NCI-H1417 treated with DMSO at 0.1 percent for 48 hours (cell line): ENCODE data around the gene CLDN6.

ENCODE experiments used
- DNase-seq: peaks from one replicate; lab custom pipeline; 2025; lab: John Stamatoyannopoulos, UW

CLDN6 gene

DNA sequence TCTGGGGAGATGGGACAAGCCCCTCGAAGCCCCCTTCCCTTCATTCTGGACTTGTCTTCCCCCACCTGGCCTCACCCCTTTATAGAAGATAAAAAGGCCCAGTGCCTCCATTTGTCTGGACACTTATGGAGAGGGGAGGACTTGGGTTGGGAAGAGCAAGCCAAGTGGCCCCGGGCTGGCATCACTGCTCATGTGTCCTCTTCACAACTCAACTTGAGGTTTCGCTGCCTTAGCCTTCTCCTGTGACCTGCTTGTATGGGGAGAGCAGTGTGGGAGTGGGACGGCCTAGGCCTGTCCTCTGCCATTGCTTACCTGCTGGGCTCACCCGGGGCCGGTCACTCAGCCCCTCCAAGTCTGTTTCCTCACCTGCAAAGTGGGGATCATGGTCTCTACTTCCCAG is 47.4 kb downstream of the CLDN6 start:
- no peak for DNase-seq

DNA sequence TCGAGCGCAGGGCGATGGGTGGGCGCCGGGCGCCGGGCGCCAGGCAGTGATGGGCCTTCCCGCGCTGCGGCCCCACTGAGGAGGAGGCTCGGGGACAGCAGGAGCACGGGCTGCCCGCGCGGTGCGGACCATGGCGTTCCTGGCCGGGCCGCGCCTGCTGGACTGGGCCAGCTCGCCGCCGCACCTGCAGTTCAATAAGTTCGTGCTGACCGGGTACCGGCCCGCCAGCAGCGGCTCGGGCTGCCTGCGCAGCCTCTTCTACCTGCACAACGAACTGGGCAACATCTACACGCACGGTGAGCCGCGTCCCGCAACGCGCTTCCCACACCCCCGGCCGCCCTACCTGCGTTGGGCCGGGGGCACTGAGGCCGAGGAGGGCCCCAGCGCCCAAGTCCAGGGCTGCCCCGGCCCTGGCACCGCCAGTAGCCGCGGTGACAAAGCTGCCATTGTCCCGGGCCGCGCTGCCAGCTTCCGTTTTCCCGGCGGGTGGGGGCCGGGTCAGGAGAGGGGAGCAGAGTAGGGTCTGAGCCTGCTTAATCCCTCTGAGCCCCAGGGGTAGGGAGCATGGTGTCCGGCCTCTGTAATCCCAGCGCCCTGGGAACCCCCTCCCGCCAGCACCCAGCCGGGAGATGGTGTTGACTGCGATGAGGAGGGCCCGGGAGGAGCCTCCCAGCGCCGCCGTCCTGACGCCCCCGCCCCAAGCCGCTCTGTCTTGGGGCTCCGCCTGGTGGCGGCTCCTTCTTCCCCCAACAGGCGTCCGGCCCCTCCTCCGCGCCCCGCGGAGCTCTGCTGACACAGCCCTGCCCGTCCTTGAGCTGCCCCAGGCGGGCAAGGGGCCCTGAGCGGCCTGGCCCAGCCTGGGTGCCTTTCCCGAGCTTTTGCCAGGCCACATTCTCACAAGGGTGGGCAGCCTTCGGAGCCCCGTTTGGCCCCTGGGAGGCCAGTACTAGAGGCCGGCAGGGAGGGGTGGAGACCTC is 48.1 kb downstream of the CLDN6 start:
- DNase-seq: no peak

DNA sequence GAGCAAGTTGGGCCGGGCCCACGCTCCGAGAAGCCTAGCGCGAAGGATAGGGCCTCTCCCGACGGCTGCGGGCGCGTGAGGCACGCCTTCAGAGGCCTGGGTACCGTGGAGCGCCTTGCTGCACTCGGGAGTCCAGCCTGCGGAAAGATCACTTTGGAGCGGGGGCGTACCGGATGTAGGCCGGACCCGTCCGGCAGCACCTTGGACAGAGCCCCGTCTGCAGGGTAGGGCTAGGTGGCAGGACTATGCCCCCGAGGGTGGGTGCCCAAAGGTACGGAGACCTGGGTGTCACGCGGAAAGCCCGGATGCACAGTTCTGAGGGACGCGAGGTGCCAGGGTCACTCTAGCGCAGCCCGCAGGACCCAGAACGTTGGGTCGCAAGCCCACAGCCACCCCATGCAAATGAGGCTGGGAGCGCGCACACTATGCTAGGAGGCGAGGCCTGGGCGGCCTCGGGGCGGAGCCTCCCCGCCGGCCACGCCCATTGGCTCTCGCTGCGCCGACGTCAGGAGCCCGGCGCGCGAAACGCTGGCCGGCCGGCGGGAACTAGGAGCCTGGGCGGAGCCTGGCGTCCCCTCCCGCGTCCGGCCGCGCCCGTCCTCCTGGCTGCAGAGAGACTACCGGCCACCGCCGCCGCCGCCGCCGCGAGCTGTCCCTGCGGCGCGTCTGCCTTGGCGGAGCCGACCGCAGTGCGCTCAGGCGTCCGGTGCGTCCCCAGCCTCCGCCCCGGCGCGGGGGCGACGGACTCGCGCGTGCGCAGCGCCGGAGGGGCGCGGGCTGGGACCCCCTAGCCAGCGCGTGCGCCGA is 49.0 kb downstream of the CLDN6 start, which contains the start of gene PAQR4:
Gene PAQR4 (plus strand): TSS at position 611 of the 807 bp plus-strand sequence. CDS start 327 bp downstream, outside the sequence.
- DNase-seq: no peak

DNA sequence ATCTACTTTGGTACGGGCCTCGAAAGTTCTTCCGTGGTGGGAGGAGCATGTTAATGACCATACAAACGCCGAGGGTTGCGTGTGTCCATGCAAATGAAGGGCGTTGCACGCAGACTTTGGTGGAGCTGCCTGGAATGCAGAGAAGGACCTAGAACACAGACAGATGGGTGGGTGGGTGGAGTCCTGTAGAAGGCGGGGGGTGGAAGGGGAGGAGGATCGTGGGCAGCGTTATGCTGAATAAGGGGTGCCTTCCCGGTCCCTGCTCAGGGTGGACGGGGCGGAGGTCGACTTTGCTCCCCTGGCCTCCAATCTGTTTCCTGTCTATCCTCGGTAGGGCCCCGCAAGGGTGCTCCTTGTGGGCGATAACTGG is 49.6 kb downstream of the CLDN6 start:
- no peak for DNase-seq

DNA sequence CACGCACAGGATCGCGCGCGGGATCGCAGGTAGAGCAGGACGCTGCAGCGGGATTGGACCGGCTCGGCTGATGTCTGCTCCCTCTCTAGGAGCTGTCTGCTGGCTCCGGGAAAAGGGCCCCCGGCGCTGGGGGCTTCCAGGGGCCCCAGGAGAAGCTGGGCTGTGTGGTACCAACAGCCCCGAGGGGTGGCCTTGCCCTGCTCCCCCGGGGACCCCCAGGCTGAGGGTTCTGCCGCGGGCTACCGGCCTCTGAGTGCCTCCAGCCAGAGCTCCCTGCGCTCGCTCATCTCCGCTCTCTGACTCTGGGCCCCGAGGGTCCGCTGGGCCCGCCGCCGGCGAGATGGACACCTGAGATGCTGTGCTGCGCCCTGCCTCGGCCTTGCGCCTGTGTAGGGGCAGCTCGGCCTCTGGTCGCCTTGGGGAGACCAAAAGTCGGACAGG is 50.2 kb downstream of the CLDN6 start:
- no peak for DNase-seq

DNA sequence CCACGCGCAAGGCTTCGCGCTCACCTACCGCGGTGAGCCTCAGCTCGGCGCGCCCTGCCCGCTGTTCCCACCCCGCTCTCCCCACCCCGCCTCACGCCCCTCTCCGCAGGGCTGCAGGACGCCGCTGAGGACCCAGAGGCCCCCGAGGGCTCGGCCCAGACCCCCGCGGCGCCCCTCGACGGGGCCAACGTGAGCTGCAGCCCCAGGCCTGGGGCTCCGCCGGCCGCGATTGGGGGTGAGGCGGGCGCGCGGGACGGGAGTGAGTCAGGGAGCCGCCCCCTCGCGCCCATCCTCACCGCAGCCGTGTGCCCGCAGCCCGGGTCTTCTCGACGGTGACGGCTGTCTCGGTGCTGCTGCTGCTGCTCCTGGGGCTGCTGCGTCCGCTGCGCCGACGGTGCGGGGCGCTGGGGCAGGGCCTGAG is 50.8 kb downstream of the CLDN6 start:
- DNase-seq: no peak

DNA sequence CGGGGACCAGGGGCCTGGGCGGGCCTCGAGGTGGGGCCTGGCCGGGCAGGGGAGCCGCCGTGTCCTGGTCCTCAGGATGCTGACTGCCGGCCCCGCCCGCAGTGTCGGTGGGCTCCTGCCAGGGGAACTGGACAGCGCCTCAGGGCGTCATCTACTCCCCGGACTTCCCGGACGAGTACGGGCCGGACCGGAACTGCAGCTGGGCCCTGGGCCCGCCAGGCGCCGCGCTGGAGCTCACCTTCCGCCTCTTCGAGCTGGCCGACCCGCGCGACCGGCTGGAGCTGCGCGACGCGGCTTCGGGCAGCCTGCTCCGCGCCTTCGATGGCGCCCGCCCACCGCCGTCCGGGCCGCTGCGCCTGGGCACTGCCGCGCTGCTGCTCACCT is 51.2 kb downstream of the CLDN6 start:
- no peak for DNase-seq

DNA sequence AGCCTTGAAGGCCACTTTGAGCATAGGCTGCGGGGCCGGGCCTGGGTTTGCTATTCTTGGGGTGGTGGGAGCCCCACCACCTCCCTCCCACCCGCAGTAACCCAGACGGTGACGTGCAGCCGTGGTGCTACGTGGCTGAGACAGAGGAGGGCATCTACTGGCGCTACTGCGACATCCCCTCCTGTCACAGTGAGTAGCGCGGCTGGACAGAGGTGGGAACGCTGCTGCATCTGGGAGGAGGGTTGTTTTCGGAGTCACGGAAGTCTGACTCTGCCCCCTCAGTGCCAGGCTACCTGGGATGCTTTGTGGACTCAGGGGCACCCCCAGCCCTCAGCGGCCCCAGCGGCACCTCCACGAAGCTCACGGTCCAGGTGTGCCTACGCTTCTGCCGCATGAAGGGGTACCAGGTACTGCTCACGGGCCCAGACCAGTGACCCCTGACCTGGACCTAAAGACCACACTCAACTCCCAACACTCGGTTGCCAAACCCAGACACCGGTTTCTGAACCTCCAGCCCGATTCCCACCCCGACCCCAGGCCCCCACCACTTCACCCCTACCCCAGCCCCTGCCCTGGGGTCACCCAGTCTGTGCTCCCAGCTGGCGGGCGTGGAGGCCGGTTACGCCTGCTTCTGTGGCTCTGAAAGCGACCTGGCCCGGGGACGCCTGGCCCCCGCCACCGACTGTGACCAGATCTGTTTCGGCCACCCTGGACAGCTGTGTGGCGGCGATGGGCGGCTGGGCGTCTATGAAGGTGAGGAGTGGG is 51.8 kb downstream of the CLDN6 start:
- no peak for DNase-seq
